ENCODE data around the gene SLC28A2. TPM values are rescaled to one million over a fixed set of nuclear protein-coding genes. Genes with fewer than 3 reads are reported as not detected.

Gene SLC28A2
- total RNA-seq, 1 donor from 2014 or later, result not detected

Other genes with a start within 250 kb of the SLC28A2 start
- 15.1 and 15.5 TPM in 2 replicates for gene SORD, start 229.0 kb upstream of the SLC28A2 start, total RNA-seq
- gene DUOX2, start 138.1 kb upstream of the SLC28A2 start, total RNA-seq, result not detected in 2 replicates
- not detected in 2 replicates for gene DUOXA2, start 137.9 kb upstream of the SLC28A2 start, total RNA-seq
- 0.15 and 0.33 TPM in 2 replicates for gene DUOXA1, start 122.4 kb upstream of the SLC28A2 start, total RNA-seq
- gene DUOX1, start 122.2 kb upstream of the SLC28A2 start, total RNA-seq, result 0.11 and 0.39 TPM in 2 replicates
- gene SHF, start 64.3 kb upstream of the SLC28A2 start, total RNA-seq, result 5.8 and 8.5 TPM in 2 replicates
- gene GATM, start 126.3 kb downstream of the SLC28A2 start, total RNA-seq, result 12.6 and 15.7 TPM in 2 replicates